Stimulated activated naive CD8-positive, alpha-beta T cell treated with anti-CD3 and anti-CD28 coated beads, Interleukin-15, amount 100 ng/mL, for 72 hours (primary cell): ENCODE data around the gene KANSL1L.

Experiments used
- ATAC-seq: fragments of 150-1000 bp; cut with Tn5 transposase; 2 replicates; pipeline ENCODE4 v1.10.0; 2021; ENCODE audit warnings: mild to moderate bottlenecking, moderate library complexity
- DNase-seq, 2 donors: peaks; one replicate each; pipeline ENCODE4 v3.0.0; 2021 to 2022
- H3K27ac Mint-ChIP-seq, 2 donors: one replicate each; pipeline ENCODE4 v1.8.0; 2022; ENCODE audit warnings: mild to moderate bottlenecking in 2 of 2, mixed read lengths in 2 of 2, moderate library complexity in 2 of 2
- H3K27me3 Mint-ChIP-seq: one replicate; pipeline ENCODE4 v1.8.0; 2022; ENCODE audit warnings: mixed read lengths
- H3K4me1 Mint-ChIP-seq: one replicate; pipeline ENCODE4 v1.8.0; 2022; ENCODE audit warnings: mild to moderate bottlenecking, mixed read lengths
- H3K4me3 Mint-ChIP-seq, 2 donors: one replicate each; pipeline ENCODE4 v1.8.0; 2022; ENCODE audit warnings: mild to moderate bottlenecking in 2 of 2, mixed read lengths in 2 of 2, moderate library complexity in 1 of 2
- H3K9me3 Mint-ChIP-seq, 2 donors: one replicate each; pipeline ENCODE4 v1.8.0; 2022; ENCODE audit warnings: mixed read lengths in 2 of 2

Gene KANSL1L

GRCh38 chr2:210159059-210159458 is 12.2 kb downstream of the KANSL1L start:
- no peaks in the 10 kb centered on the region for H3K27me3 Mint-ChIP-seq
- H3K27ac Mint-ChIP-seq: no peak overlapping the region
- no peak overlapping the region for H3K4me3 Mint-ChIP-seq
- peaks cover 0 to 4% of the 10 kb centered on the region in 2 donors for H3K9me3 Mint-ChIP-seq
- ATAC-seq (no peak), DNase-seq (no peak)
- H3K4me1 Mint-ChIP-seq: peaks cover 20% of the 10 kb centered on the region

- no peaks in the 10 kb centered on the region for H3K27me3 Mint-ChIP-seq
- H3K4me3 Mint-ChIP-seq: no peak overlapping the region
- ATAC-seq (no peak), DNase-seq (no peak)
- H3K4me1 Mint-ChIP-seq: peaks cover 16% of the 10 kb centered on the region
- no peak overlapping the region for H3K27ac Mint-ChIP-seq
- peaks cover 0 to 2% of the 10 kb centered on the region in 2 donors for H3K9me3 Mint-ChIP-seq
These were observed 13.0 kb downstream of the KANSL1L start for GRCh38 chr2:210158236-210158635.

DNA sequence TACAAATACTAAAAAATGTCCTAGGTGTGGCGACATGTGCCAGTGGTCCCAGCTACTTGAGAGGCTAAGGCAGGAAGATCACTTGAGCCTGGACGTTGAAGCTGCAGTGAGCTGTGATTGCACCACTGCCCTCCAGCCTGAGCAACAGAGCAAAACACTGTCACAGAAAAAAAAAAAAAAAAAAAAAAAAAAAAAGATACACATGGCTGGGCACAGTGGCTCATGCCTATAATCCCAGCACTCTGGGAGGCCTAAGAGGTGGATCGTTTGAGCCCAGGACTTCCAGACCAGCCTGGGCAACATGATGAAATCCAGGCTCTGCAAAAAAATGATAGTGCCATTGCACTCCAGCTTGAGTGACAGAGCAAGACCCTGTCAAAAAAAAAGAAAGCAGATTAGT is 13.7 kb downstream of the KANSL1L start:
- Mint-ChIP-seq H3K9me3 (no peaks in the 10 kb centered on the region), H3K27me3 (no peaks in the 10 kb centered on the region), H3K27ac (peak overlapping the region in 1 of 2 donors; percentile 91), H3K4me1 (peaks cover 9% of the 10 kb centered on the region), H3K4me3 (no peak overlapping the region)
- no peak for DNase-seq
- no peak for ATAC-seq

- Mint-ChIP-seq H3K27ac (no peak overlapping the region), H3K27me3 (no peaks in the 10 kb centered on the region)
- ATAC-seq: no peak
These were observed 23.6 kb downstream of the KANSL1L start for GRCh38 chr2:210147614-210148013.

DNA sequence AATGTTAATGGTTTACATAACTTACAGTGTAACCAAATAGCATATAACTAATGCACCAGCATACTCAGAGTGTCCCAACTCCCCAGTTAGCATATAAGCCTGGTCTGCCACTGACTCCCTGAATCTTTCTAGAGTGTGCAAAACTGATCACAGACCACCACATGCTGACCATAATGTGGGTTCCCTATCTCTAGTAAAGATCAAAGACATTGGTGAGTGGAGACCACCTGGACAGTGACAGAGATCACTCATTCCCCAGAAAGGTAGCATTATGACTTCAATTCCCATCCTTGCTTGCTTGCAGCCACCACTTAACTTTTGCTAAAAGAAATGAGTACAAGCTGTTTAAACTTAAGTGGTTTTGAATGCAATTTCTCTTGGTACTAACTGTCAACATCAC is 39.0 kb downstream of the KANSL1L start:
- no peaks in the 10 kb centered on the region for H3K27me3 Mint-ChIP-seq
- DNase-seq: no peak
- peaks cover 0 to 2% of the 10 kb centered on the region in 2 donors for H3K9me3 Mint-ChIP-seq
- no peak overlapping the region for H3K27ac Mint-ChIP-seq
- ATAC-seq: peak; percentile 58
- no peaks in the 10 kb centered on the region for H3K4me1 Mint-ChIP-seq
- H3K4me3 Mint-ChIP-seq: no peak overlapping the region

More at GRCh38 chr2:210147614-210148013, 23.6 kb downstream of the KANSL1L start:
- Mint-ChIP-seq H3K4me1 (no peaks in the 10 kb centered on the region), H3K9me3 (peaks cover 8 to 15% of the 10 kb centered on the region in 2 donors), H3K4me3 (no peak overlapping the region)
- DNase-seq: no peak

DNA sequence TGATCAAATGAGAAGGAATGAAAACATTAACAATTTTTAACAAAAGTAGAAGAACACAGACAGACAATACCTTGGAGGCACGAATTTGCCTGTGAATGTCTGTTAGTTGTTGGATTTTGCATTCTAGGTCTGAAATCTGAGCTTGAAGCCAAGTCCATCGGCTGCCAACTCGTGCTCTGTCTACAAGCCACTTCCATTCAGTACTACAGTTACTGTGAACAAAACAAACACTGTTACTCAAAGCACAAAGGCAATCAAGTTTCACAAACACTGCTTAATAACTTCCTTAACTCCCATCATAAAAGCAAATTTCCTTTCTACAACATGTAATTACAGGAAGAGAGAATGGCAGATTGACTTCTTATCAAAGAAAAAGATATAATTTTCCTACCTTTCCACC is 42.2 kb downstream of the KANSL1L start:
- Mint-ChIP-seq H3K4me1 (no peaks in the 10 kb centered on the region), H3K27ac (no peak overlapping the region), H3K9me3 (peaks cover 19 to 23% of the 10 kb centered on the region in 2 donors), H3K4me3 (no peak overlapping the region), H3K27me3 (no peaks in the 10 kb centered on the region)
- no peak for ATAC-seq
- DNase-seq: no peak

DNA sequence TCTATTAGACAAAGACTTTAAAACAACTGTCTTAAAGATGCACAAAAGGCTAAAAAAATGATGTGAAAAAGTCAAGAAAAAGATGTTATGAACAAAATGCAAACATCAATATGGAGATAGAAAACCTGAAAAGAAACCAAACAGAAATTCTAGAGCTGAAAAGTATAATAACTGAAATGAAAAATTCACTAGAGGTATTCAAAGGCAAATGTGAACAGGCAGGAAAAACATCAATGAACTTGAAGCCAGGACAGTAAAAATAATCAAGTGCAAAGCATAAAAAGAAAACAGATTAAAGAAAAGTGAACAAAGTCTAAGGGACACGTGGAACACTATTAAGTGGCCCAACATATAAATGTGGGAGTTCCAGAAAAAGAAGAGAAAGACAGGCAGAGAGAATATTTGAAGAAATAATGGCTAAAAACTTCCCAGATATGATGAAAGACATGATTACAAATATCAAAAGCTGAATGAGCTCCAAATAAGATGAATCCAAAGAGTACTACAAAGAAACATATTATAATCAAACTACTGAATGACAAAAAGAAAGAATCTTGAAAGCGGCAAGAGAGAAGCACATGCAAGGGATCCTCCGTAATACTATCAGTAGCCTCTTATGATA is 57.5 kb downstream of the KANSL1L start:
- Mint-ChIP-seq H3K27ac (no peak overlapping the region), H3K4me1 (no peaks in the 10 kb centered on the region)

GRCh38 chr2:210112871-210113270 is 58.3 kb downstream of the KANSL1L start:
- Mint-ChIP-seq H3K9me3 (peaks cover 34 to 37% of the 10 kb centered on the region in 2 donors), H3K27ac (no peak overlapping the region), H3K4me3 (no peak overlapping the region), H3K4me1 (no peaks in the 10 kb centered on the region), H3K27me3 (no peaks in the 10 kb centered on the region)
- DNase-seq (no peak), ATAC-seq (no peak)

More for the DNA sequence above, 57.5 kb downstream of the KANSL1L start:
- no peak for ATAC-seq
- Mint-ChIP-seq H3K4me3 (no peak overlapping the region), H3K9me3 (peaks cover 34 to 37% of the 10 kb centered on the region in 2 donors), H3K27me3 (no peaks in the 10 kb centered on the region)
- no peak for DNase-seq

GRCh38 chr2:210099940-210100339 is 71.3 kb downstream of the KANSL1L start:
- Mint-ChIP-seq H3K4me3 (no peak overlapping the region), H3K9me3 (no peaks in the 10 kb centered on the region), H3K27me3 (no peaks in the 10 kb centered on the region), H3K4me1 (no peaks in the 10 kb centered on the region), H3K27ac (no peak overlapping the region)
- no peak for ATAC-seq
- DNase-seq: no peak

DNA sequence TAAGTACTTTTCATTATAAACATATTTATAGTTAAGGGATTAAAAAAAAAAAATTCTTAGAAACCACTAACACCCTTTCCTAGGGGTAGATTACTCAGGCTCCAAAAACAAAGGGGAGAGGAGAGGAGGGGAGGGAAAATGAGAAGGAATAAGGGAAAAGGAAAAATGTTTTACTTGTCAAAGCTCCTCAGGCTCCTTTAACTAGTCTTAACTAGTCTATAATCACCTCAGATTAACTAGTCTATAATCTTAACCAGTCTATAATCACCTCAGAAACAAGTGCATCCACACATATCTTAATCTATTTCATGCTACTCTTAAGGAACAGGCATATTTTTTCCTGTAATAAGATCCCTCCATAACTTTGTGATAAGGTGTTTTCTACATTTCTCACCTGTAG is 76.4 kb downstream of the KANSL1L start:
- Mint-ChIP-seq H3K27me3 (no peaks in the 10 kb centered on the region), H3K4me3 (no peak overlapping the region), H3K27ac (no peak overlapping the region), H3K9me3 (no peaks in the 10 kb centered on the region), H3K4me1 (no peaks in the 10 kb centered on the region)
- DNase-seq (no peak), ATAC-seq (no peak)

GRCh38 chr2:210092791-210093190 is 78.4 kb downstream of the KANSL1L start:
- DNase-seq (no peak), ATAC-seq (no peak)
- H3K27me3 Mint-ChIP-seq: no peaks in the 10 kb centered on the region
- no peak overlapping the region for H3K4me3 Mint-ChIP-seq
- no peak overlapping the region for H3K27ac Mint-ChIP-seq
- no peaks in the 10 kb centered on the region for H3K9me3 Mint-ChIP-seq
- H3K4me1 Mint-ChIP-seq: no peaks in the 10 kb centered on the region

DNA sequence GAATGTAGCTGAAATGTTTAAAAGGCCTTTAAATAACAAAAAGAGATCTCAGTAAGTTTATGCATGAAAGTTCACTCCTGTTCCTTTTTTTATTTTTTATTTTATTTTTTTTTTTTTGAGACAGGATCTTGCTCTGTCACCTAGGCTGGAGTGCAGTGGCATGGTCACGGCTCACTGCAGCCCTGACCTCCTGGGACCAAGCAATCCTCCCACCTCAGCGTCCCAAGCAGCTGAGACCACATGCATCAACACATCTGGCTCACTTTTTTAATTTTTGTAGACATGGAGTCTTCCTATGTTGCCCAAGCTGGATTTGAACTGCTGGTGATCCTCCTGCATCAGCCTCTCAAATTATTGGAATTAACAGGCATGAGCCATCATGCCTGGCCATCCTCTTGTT is 84.3 kb downstream of the KANSL1L start:
- Mint-ChIP-seq H3K27me3 (no peaks in the 10 kb centered on the region), H3K4me3 (no peak overlapping the region)

DNA sequence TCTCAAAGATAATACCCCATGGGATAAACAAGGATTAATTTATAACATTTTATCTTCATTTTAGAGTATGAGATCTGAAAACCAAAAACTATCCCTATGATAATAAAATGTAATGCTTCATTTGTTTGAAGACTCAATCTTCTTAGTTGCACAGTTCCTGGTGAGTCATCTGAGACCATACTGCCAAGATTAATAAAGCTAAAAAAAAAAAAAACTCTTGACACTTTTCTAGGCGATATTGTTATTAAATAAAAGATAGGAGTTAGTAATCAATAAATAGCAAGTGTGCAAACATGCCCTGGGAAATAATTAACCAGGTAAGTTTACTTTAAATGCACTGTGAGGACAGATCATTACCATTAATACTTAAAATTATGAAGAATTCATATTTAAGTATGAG is 84.9 kb downstream of the KANSL1L start:
- ATAC-seq: no peak
- no peaks in the 10 kb centered on the region for H3K4me1 Mint-ChIP-seq
- no peak overlapping the region for H3K27ac Mint-ChIP-seq
- no peaks in the 10 kb centered on the region for H3K27me3 Mint-ChIP-seq
- H3K9me3 Mint-ChIP-seq: no peaks in the 10 kb centered on the region
- no peak for DNase-seq
- H3K4me3 Mint-ChIP-seq: no peak overlapping the region

More for the DNA sequence above, 84.3 kb downstream of the KANSL1L start:
- H3K9me3 Mint-ChIP-seq: no peaks in the 10 kb centered on the region
- ATAC-seq (no peak), DNase-seq (no peak)
- no peak overlapping the region for H3K27ac Mint-ChIP-seq
- no peaks in the 10 kb centered on the region for H3K4me1 Mint-ChIP-seq

DNA sequence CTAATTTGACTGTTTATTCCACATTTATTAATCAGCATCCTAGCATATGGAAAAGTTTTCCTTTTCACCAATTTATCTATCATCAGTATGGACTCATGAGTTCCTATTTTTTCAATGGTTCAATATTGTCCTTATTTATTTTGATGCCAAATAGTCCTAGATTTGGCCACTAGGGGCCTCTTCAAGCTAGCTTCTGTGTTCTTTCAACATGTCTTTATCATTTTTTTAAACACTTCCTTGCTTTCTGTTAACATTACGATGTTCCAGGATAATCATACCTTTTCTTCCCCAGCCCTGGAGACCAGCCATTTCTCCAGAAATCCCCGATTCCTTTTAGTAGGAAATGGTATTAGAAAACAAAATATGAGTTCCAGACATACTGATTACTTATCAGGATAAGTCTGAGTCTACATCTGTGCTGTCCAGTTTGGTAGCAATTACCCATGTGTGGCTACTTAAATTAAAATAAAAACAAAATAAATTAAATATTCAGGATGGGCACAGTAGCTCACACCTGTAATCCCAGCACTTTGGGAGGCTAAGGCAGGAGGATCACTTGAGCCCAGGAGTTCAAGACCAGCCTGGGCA is 98.2 kb downstream of the KANSL1L start:
- H3K27ac Mint-ChIP-seq: no peak overlapping the region
- H3K9me3 Mint-ChIP-seq: no peaks in the 10 kb centered on the region
- no peak overlapping the region for H3K4me3 Mint-ChIP-seq
- DNase-seq: no peak
- ATAC-seq: no peak
- H3K4me1 Mint-ChIP-seq: no peaks in the 10 kb centered on the region
- H3K27me3 Mint-ChIP-seq: no peaks in the 10 kb centered on the region

DNA sequence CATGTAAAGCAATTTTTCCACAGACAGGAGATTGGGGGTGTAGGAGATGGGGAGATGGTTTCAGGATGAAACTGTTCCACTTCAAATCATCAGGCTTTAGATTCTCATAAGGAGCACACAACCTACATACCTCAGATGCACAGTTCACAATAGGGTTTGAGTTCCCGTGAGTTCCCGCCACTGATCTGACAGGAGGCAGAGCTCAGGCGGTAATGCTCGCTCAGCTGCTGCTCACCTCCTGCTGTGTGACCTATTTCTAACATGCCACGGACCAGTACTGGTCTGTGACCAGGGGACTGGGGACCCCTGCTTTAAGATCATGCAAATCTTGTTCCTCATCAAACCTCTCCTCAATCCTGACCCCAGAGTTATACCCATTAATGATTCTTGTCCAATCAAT is 98.7 kb downstream of the KANSL1L start:
- ATAC-seq: no peak
- Mint-ChIP-seq H3K4me3 (no peak overlapping the region), H3K9me3 (no peaks in the 10 kb centered on the region), H3K27ac (no peak overlapping the region), H3K4me1 (no peaks in the 10 kb centered on the region), H3K27me3 (no peaks in the 10 kb centered on the region)
- no peak for DNase-seq

DNA sequence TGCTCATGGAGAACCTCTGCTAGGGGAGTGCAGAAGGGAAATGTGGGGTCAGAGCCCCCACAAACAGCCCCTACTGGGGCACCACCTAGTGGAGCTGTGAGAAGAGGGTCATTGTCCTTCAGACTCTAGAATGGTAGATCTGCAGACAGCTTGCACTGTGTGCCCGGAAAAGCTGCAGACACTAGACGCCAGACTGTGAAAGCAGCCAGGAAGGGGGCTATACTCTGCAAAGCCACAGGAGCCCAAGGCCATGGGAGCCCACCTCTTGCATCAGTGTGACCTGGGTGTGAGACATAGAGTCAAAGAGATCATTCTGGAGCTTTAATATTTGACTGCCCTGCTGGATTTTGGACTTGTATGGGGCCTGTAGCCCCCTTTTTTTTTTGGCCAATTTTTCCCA is 107.9 kb downstream of the KANSL1L start:
- ATAC-seq (no peak), DNase-seq (no peak)
- no peak overlapping the region for H3K4me3 Mint-ChIP-seq
- H3K27ac Mint-ChIP-seq: no peak overlapping the region
- no peaks in the 10 kb centered on the region for H3K4me1 Mint-ChIP-seq
- no peaks in the 10 kb centered on the region for H3K27me3 Mint-ChIP-seq
- H3K9me3 Mint-ChIP-seq: no peaks in the 10 kb centered on the region

DNA sequence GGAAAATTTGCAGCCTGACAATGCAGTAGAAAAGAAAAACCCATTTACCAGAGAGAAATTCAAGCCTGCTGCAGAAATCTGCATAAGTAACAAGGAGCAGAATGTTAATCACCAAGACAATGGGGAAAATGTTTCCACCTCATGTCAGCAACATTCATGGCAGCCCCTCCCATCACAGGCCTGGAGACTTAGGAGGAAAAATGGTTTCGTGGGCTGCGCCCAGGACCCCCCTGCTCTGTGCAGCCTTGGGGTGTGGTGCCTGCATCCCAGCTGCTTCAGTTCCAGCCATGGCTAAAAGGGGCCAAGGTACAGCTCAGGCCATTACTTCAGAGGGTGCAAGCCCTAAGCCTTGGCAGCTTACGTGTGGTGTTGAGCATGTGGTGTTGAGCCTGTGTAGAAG is 115.4 kb downstream of the KANSL1L start:
- Mint-ChIP-seq H3K27me3 (no peaks in the 10 kb centered on the region), H3K27ac (no peak overlapping the region), H3K4me3 (no peak overlapping the region), H3K4me1 (no peaks in the 10 kb centered on the region), H3K9me3 (peaks cover 15 to 29% of the 10 kb centered on the region in 2 donors)
- ATAC-seq: no peak
- no peak for DNase-seq
